HG03139 (cell line): ENCODE measurements around the gene MUL1.

Experiments used
- ATAC-seq: cut with Tn5 transposase; IDR thresholded peaks from one replicate; pipeline ENCODE4 v1.9.1; 2021; ENCODE audit not compliant: unreplicated experiment

MUL1 gene

GRCh38 chr1:20485527-20486456, 22.2 kb downstream of the MUL1 start, which contains the start of gene CAMK2N1:
TSS of gene CAMK2N1 (minus strand) at chr1:20486210. CDS start at chr1:20485379, 831 bp downstream.
- ATAC-seq: no peak

GRCh38 chr1:20484519-20485462, 23.2 kb downstream of the MUL1 start:
- ATAC-seq: no peak

GRCh38 chr1:20483833-20484518, 24.0 kb downstream of the MUL1 start:
- ATAC-seq: no peak

GRCh38 chr1:20483098-20483832, 24.7 kb downstream of the MUL1 start:
- ATAC-seq: no peak

GRCh38 chr1:20481643-20482498, 26.1 kb downstream of the MUL1 start:
- no peak for ATAC-seq

- ATAC-seq: no peak
Measured at GRCh38 chr1:20480951-20481617, 26.9 kb downstream of the MUL1 start.

GRCh38 chr1:20480243-20480944, 27.6 kb downstream of the MUL1 start:
- no peak for ATAC-seq

- no peak for ATAC-seq
Measured at GRCh38 chr1:20479840-20480239, 28.1 kb downstream of the MUL1 start.

GRCh38 chr1:20478057-20478635, 29.8 kb downstream of the MUL1 start:
- no peak for ATAC-seq

- ATAC-seq: no peak
Measured at GRCh38 chr1:20477348-20478056, 30.4 kb downstream of the MUL1 start.

GRCh38 chr1:20476265-20477038, 31.5 kb downstream of the MUL1 start:
- ATAC-seq: no peak

GRCh38 chr1:20474996-20475395, 33.0 kb downstream of the MUL1 start:
- ATAC-seq: no peak

GRCh38 chr1:20474333-20474975, 33.5 kb downstream of the MUL1 start:
- ATAC-seq: no peak

GRCh38 chr1:20473894-20474293, 34.1 kb downstream of the MUL1 start:
- no peak for ATAC-seq

- no peak for ATAC-seq
Measured at GRCh38 chr1:20472860-20473711, 34.9 kb downstream of the MUL1 start.
